Colonic mucosa (tissue), 4 donors: ENCODE data around the gene PADI1. TPM values are rescaled to one million over a fixed set of nuclear protein-coding genes. Genes with fewer than 3 reads are reported as not detected.

Experiments used
- DNase-seq: peaks from one replicate; pipeline ENCODE4 v3.0.0-alpha.2; 2020
- H3K27ac ChIP-seq: fragments of 200-600 bp; one replicate; pipeline ENCODE4 v1.8.0; 2021
- H3K27me3 ChIP-seq: fragments of 200-600 bp; one replicate; pipeline ENCODE4 v1.8.0; 2021
- H3K36me3 ChIP-seq: fragments of 200-600 bp; one replicate; pipeline ENCODE4 v1.8.0; 2021
- H3K4me1 ChIP-seq: fragments of 200-600 bp; one replicate; pipeline ENCODE4 v1.8.0; 2021; ENCODE audit warnings: mild to moderate bottlenecking
- H3K4me3 ChIP-seq: fragments of 200-600 bp; one replicate; pipeline ENCODE4 v1.8.0; 2021
- H3K9ac ChIP-seq, 2 donors: one replicate each; pipeline ENCODE4 v1.7.0; 2013; ENCODE audit warnings: control low read depth in 2 of 2, low read depth in 2 of 2, low read length in 2 of 2
- H3K9me3 ChIP-seq: fragments of 200-600 bp; one replicate; pipeline ENCODE4 v1.8.0; 2021
- CTCF ChIP-seq: fragments of 200-600 bp; IDR thresholded peaks from one replicate; pipeline ENCODE4 v1.8.0; 2022; ENCODE audit warnings: antibody characterized with exemption, mild to moderate bottlenecking
- intact Hi-C: fragments of 100-400 bp; cut with DNase I; formaldehyde crosslinking; loops from one replicate; pipeline ENCODE4 v1.14.1; 2022
- microRNA-seq: library from miRNA; unstranded; fragments of <30 nt; microRNA quantifications from one replicate; pipeline ENCODE4, GENCODE V29; 2019
- total RNA-seq, 2 donors: library from RNA; stranded (reverse); fragmentation: NEBNext Ultra II Directional in 1 of 2; extraction: Animal tissue kit (Norgen Biotek cat#: 25700) in 1 of 2; gene quantifications; one replicate each; pipeline ENCODE4 v1.2.1, GENCODE V29; 2021
- donor health status: healthy.
- donor health status: DM: no; HTN: no; CAD: no.
- donor health status: DM: no; HTN: no; CAD: no.

PADI1 gene
- total RNA-seq, 2 donors from 2014 or later = 0.47 to 0.50 TPM

- no peaks in the 10 kb centered on the region for H3K27me3 ChIP-seq
- no peaks in the 10 kb centered on the region for H3K4me1 ChIP-seq
- no peaks in the 10 kb centered on the region for H3K9me3 ChIP-seq
- H3K4me3 ChIP-seq = no peak overlapping the region
- H3K9ac ChIP-seq = no peak overlapping the region
- intact Hi-C loops = no loop called here
- H3K36me3 ChIP-seq = no peaks in the 10 kb centered on the region
- TF ChIP-seq CTCF = no peak
- no peak for DNase-seq
- H3K27ac ChIP-seq = no peak overlapping the region
These were observed 88.9 kb downstream of the PADI1 start for GRCh38 chr1:17293681-17294425.

- no peak for DNase-seq
- TF ChIP-seq CTCF = no peak
- no peaks in the 10 kb centered on the region for H3K27me3 ChIP-seq
- no peak overlapping the region for H3K4me3 ChIP-seq
- H3K9me3 ChIP-seq = no peaks in the 10 kb centered on the region
- no peak overlapping the region for H3K27ac ChIP-seq
- H3K4me1 ChIP-seq = no peaks in the 10 kb centered on the region
- no peaks in the 10 kb centered on the region for H3K36me3 ChIP-seq
- intact Hi-C loops = no loop called here
- H3K9ac ChIP-seq = no peak overlapping the region
These were observed 90.4 kb downstream of the PADI1 start for GRCh38 chr1:17295292-17295691.

Small RNA genes lying within 50 kb of the gene (microRNA-seq; reads per million reads assigned to microRNA genes)
- gene MIR3972 = not detected

Other genes with a start within 250 kb of the PADI1 start
- gene MFAP2, start 224.5 kb upstream of the PADI1 start, total RNA-seq = 1 to 10 TPM; 1.4 to 6.0 TPM
- 100 to 1,000 TPM in 1 of 2 donors, 10 to 100 TPM in 1; 55.3 to 111 TPM for gene ATP13A2, start 193.2 kb upstream of the PADI1 start, total RNA-seq
- 100 to 1,000 TPM; 208 to 229 TPM for gene SDHB, start 151.1 kb upstream of the PADI1 start, total RNA-seq
- gene PADI2, start 85.7 kb upstream of the PADI1 start, total RNA-seq = 100 to 1,000 TPM; 177 to 211 TPM
- under 1 TPM in 1 of 2 donors, not detected in 1; 0.13 TPM for gene PADI3, start 44.0 kb downstream of the PADI1 start, total RNA-seq
- not detected for gene PADI4, start 103.1 kb downstream of the PADI1 start, total RNA-seq
- not detected for gene PADI6, start 167.1 kb downstream of the PADI1 start, total RNA-seq
- 100 to 1,000 TPM in 1 of 2 donors, 10 to 100 TPM in 1; 69.3 to 121 TPM for gene RCC2, start 234.5 kb downstream of the PADI1 start, total RNA-seq